ENCODE data around the gene GLRX2. TPM values are rescaled to one million over a fixed set of nuclear protein-coding genes. Genes with fewer than 3 reads are reported as not detected.

The GLRX2 gene
- total and polyA plus RNA-seq, 2 of the 8 experiments (the other 6 are each of a cell fraction or from before 2014, with no cell fraction given), result 4.8 to 13.5 TPM

GRCh38 chr1:193141804-193142203, 36.6 kb upstream of the GLRX2 start:
- DNase-seq (ENCODE audit: low read depth in 1 of 2, low spot score in 2 of 2) (no peak), FAIRE-seq (no peak)
- Histone ChIP-seq H3K4me3 (ENCODE audit: extremely low read depth in 1 of 4, insufficient read depth in 2 of 4, low read depth in 3 of 4, low read length in 4 of 4) (no peak overlapping the region), H3K27me3 (replicated peaks in 1 of 4; ENCODE audit: control insufficient read depth in 3 of 4, extremely low read depth in 1 of 4, insufficient read depth in 3 of 4, low read length in 3 of 4) (no peaks in the 10 kb centered on the region), H3K9me3 (ENCODE audit: insufficient read depth in 2 of 2, low read depth in 1 of 2, low read length in 1 of 2) (no peaks in the 10 kb centered on the region), H4K5ac (ENCODE audit: insufficient read length, low read depth, low read length) (no peak overlapping the region), H3K4ac (replicated peaks; ENCODE audit: insufficient read length, low read depth, low read length) (no peak overlapping the region), H4K20me1 (replicated peaks in 1 of 2; ENCODE audit: control insufficient read depth in 1 of 2, insufficient read depth in 2 of 2, low read length in 2 of 2) (no peaks in the 10 kb centered on the region), H3K56ac (replicated peaks; ENCODE audit: insufficient read length, low read depth, low read length) (no peak overlapping the region), H2BK5ac (ENCODE audit: low read depth, low read length) (no peak overlapping the region), H3K9ac (replicated peaks in 1 of 4; ENCODE audit: extremely low read depth in 1 of 4, low read depth in 3 of 4, low read length in 3 of 4) (no peak overlapping the region), H2AFZ (ENCODE audit: low read length) (no peak overlapping the region), H3K14ac (ENCODE audit: insufficient read length) (no peak overlapping the region), H2BK15ac (ENCODE audit: low read length) (no peak overlapping the region), H2BK20ac (ENCODE audit: low read length) (no peak overlapping the region), H3K23me2 (ENCODE audit: low read depth, low read length) (no peaks in the 10 kb centered on the region), H3K4me1 (replicated peaks in 1 of 4; ENCODE audit: control insufficient read depth in 3 of 4, insufficient read depth in 4 of 4, low read length in 3 of 4) (peaks cover 0 to 8% (median 3%) of the 10 kb centered on the region in 4 experiments; a peak in 2 of 7 replicates), H4K91ac (replicated peaks; ENCODE audit: insufficient read length, low read length) (no peak overlapping the region), H3K4me2 (ENCODE audit: insufficient read depth in 1 of 2, low read depth in 2 of 2, low read length in 2 of 2) (no peak overlapping the region), H3K36me3 (ENCODE audit: control insufficient read depth in 2 of 4, insufficient read depth in 4 of 4, low read length in 3 of 4) (peaks cover 0 to 57% (median 13%) of the 10 kb centered on the region in 4 experiments; a peak in 6 of 8 replicates), H3K79me1 (ENCODE audit: low read depth, low read length) (peaks cover 4% of the 10 kb centered on the region; the same call in 1 of the 2 replicates), H3K27ac (ENCODE audit: low read depth, low read length) (no peak overlapping the region), H3K79me2 (ENCODE audit: control insufficient read depth in 1 of 2, insufficient read depth in 2 of 2, low read length in 2 of 2) (peaks cover 0 to 13% of the 10 kb centered on the region in 2 experiments; a peak in 2 of 4 replicates), H2AK5ac (ENCODE audit: low read depth, low read length) (no peak overlapping the region), H2BK12ac (ENCODE audit: low read depth, low read length) (no peak overlapping the region), H3K18ac (ENCODE audit: extremely low read depth, low read length) (no peak overlapping the region), H4K8ac (ENCODE audit: extremely low read depth, insufficient read depth, low read length) (no peak overlapping the region), H3K23ac (ENCODE audit: insufficient read length) (no peak overlapping the region), H2BK120ac (replicated peaks; ENCODE audit: low read depth, low read length) (no peak overlapping the region)
- POLR2A ChIA-PET (ENCODE audit: partially characterized antibody), result interaction anchor here (0.9 to 2.0 kb wide), 2 partner anchors 37 to 83 kb away, joined by 3 to 5 read pairs; partner anchors contain the start of genes GLRX2 and UCHL5
- 90% methylated on average over 3 of the region's 3 CpGs; no CpG with 5 or more reads in 1 of the 2 experiments for WGBS, 2 experiments (ENCODE audit: extremely low coverage in 1 of 2, insufficient coverage in 1 of 2, insufficient read length in 1 of 2, insufficient replicate concordance in 2 of 2, low coverage in 1 of 2, low lambda C conversion rate in 2 of 2, missing lambda C conversion rate in 1 of 2)
- no peak for TF ChIP-seq TAF7 (optimal IDR thresholded peaks at IDR 0.05; ENCODE audit: borderline replicate concordance, low read depth, low read length)
- TF ChIP-seq CEBPB (IDR thresholded peaks at IDR 0.05; ENCODE audit: low read depth, low read length), result no peak
- TF ChIP-seq CHD2 (IDR thresholded peaks at IDR 0.05; ENCODE audit: low read length), result no peak
- TF ChIP-seq JUND (IDR thresholded peaks at IDR 0.05; ENCODE audit: low read length), result no peak
- no peak for TF ChIP-seq JUN (IDR thresholded peaks at IDR 0.05; ENCODE audit: low read depth, low read length)
- no peak for TF ChIP-seq RAD21 (IDR thresholded peaks at IDR 0.05 in 1 of 2, conservative IDR thresholded peaks at IDR 0.05 in 1 of 2; ENCODE audit: low read depth in 2 of 2, low read length in 2 of 2)
- no peak for TF ChIP-seq BRCA1 (IDR thresholded peaks at IDR 0.05; ENCODE audit: low read depth, low read length)
- no peak for TF ChIP-seq PHF8 (conservative IDR thresholded peaks at IDR 0.05; ENCODE audit: low read depth, low read length)
- no peak for TF ChIP-seq KDM5A (IDR thresholded peaks at IDR 0.05; ENCODE audit: low read length)
- no peak for TF ChIP-seq POU5F1 (IDR thresholded peaks at IDR 0.05; ENCODE audit: low read depth, low read length)
- CTCF ChIA-PET (ENCODE audit: partially characterized antibody), result interaction anchor here (0.8 to 1.6 kb wide), 3 partner anchors 13 to 1614 kb away, joined by 3 to 4 read pairs (median 4); no protein-coding TSS in a partner anchor
